Muscle layer of duodenum (tissue), 2 donors: ENCODE data around the gene SH3BP4.

Experiments used
- H3K27ac ChIP-seq: one replicate; pipeline ENCODE4 v1.7.0; 2013; ENCODE audit warnings: mild to moderate bottlenecking, low read length
- H3K27me3 ChIP-seq: one replicate; pipeline ENCODE4 v1.7.0; 2013; ENCODE audit warnings: low read depth, mild to moderate bottlenecking, control low read depth, low read length
- H3K36me3 ChIP-seq, 2 donors: one replicate each; pipeline ENCODE4 v1.7.0; 2013; ENCODE audit warnings: low read length in 2 of 2, control low read depth in 1 of 2, mild to moderate bottlenecking in 1 of 2; ENCODE audit not compliant: insufficient read depth in 2 of 2, control insufficient read depth in 1 of 2
- H3K4me1 ChIP-seq, 2 donors: one replicate each; pipeline ENCODE4 v1.7.0; 2013; ENCODE audit warnings: low read length in 2 of 2, mild to moderate bottlenecking in 2 of 2, control low read depth in 1 of 2, moderate library complexity in 1 of 2; ENCODE audit not compliant: insufficient read depth in 2 of 2, control insufficient read depth in 1 of 2
- H3K4me3 ChIP-seq, 2 donors: one replicate each; pipeline ENCODE4 v1.7.0; 2013; ENCODE audit warnings: low read length in 2 of 2, low read depth in 1 of 2, mild to moderate bottlenecking in 1 of 2
- H3K9me3 ChIP-seq, 2 donors: one replicate each; pipeline ENCODE4 v1.7.0; 2013; ENCODE audit warnings: low read length in 2 of 2, control low read depth in 1 of 2, mild to moderate bottlenecking in 1 of 2; ENCODE audit not compliant: control insufficient read depth in 1 of 2
- donor health status: healthy.

SH3BP4 gene

DNA sequence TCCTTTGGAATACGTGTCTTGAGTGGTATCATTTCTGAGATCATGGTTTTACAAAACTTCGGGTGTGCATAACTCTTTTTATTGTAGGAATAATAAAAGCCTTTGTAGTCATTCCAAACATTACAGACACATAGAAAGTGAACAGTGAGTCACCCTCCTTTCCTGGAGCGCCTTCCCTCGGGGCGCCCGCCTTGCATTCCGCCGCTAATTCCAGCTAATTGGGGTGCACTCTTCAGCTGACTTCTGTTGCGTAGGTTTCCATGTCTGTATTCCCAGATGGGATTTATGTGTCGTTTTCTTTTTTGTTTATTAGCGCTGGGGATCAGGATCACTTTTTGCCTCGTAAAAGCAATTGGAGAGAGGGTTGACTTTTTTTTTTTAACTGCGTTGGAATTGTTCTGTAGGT lies 18.7 kb downstream of the SH3BP4 start:
- Histone ChIP-seq H3K4me1 (no peaks in the 10 kb centered on the region), H3K27me3 (no peaks in the 10 kb centered on the region), H3K36me3 (no peaks in the 10 kb centered on the region), H3K27ac (no peak overlapping the region), H3K9me3 (no peaks in the 10 kb centered on the region), H3K4me3 (no peak overlapping the region)

DNA sequence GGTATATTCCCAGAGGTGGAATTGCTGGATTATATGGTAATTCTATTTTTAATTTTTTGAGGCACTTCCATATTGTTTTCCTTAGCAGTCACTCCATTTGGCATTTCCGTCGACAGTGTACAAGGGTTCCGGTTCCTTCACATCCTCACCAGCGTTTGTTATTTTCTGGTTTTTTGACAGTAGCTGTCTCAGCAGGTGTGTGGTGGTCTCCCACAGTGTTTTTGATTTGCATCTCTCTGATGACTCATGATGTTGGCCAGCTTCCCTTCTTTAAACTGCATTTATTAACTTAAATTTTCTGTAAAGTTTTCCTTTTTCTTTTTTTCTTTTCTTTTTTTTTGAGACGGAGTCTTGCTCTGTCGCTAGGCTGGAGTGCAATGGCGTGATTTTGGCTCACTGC lies 19.7 kb downstream of the SH3BP4 start:
- H3K27me3 ChIP-seq: no peaks in the 10 kb centered on the region
- H3K9me3 ChIP-seq: no peaks in the 10 kb centered on the region
- no peak overlapping the region for H3K27ac ChIP-seq
- no peaks in the 10 kb centered on the region for H3K4me1 ChIP-seq
- no peaks in the 10 kb centered on the region for H3K36me3 ChIP-seq
- no peak overlapping the region for H3K4me3 ChIP-seq

DNA sequence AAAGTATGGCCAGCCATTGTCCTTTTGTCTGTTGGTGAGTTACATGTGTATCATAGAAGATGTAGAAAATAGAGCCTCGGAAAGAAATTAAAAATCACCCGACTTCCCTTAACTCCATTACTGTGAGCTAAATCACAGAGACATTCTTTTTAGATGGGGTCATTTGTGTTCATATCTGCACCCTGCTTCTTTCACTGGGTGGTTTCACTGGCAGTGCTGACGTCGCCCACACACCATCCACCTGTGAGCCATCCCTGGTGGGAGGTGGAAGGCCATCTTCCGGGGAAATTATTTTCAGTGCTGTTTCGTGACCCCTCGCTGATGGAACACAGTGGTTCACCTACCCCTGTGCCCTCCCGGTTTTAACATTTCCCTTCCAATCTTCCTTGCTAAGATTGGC lies 21.2 kb downstream of the SH3BP4 start:
- no peaks in the 10 kb centered on the region for H3K9me3 ChIP-seq
- no peaks in the 10 kb centered on the region for H3K4me1 ChIP-seq
- H3K27me3 ChIP-seq: no peaks in the 10 kb centered on the region
- no peaks in the 10 kb centered on the region for H3K36me3 ChIP-seq
- H3K4me3 ChIP-seq: no peak overlapping the region
- H3K27ac ChIP-seq: no peak overlapping the region

DNA sequence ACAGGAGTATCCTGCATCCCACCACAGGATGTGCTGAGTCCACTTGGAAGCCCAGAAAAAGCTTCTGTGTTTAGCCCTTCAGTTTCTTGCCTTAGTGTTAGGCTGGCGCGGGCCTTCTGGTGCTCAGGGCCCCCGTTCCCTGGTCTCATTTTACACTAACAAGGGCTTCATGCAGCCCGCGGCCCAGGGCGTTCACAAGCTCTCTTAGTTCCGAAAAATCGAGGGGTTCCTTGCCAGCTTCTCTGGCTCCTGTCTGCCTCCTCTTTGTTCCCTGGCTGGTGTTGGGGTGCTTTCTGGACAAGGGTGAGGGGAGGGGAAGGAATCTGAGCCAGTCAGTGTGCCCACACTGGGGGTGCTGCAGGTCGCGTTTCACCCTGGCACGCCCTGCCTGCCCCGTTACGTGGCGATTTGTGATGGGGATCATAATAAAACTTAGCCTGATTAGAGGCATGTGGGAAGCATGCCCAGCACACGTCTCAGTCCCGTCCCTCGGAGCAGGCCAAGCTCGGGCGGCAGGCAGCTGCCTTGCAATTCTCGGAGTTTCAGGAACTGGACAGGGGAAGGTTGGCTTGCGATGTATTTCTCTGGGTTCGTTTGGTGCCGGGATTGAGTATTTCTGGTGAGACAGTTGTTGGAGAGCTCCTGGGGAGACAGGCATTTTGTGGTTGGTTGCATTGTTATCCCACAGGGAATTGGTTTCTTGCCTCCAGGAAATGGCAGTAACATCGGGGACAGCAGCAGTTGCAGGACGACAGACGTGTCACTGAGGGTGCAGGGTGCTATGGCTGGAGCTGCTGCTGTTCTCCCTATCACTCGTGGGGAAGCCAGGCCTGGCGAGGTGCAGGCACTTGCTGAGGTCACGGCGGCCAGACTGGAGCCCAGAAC lies 22.9 kb downstream of the SH3BP4 start:
- peaks cover 0 to 9% of the 10 kb centered on the region in 2 donors for H3K4me1 ChIP-seq
- H3K36me3 ChIP-seq: no peaks in the 10 kb centered on the region
- no peak overlapping the region for H3K27ac ChIP-seq
- no peak overlapping the region for H3K4me3 ChIP-seq
- no peaks in the 10 kb centered on the region for H3K27me3 ChIP-seq
- no peaks in the 10 kb centered on the region for H3K9me3 ChIP-seq

DNA sequence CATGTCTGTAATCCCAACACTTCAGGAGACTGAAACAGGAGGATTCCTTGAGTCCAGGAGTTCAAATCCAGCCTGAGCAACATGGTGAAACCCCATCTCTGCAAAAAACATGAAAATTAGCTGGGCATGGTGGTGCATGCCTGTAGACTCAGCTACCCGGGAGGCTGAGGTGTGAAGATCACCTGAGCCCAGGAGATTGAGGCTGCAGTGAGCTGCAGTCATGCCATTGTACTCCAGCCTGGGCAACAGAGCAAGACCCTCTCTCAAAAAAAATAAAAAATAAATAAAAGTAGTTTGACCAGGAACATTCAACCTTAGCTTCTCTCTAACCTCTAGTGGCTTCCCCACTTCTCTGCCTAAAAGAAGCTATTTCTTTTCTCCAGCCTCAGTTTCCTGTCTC lies 23.8 kb downstream of the SH3BP4 start:
- Histone ChIP-seq H3K27me3 (no peaks in the 10 kb centered on the region), H3K36me3 (no peaks in the 10 kb centered on the region), H3K27ac (no peak overlapping the region), H3K4me1 (peaks cover 3 to 14% of the 10 kb centered on the region in 2 donors), H3K9me3 (no peaks in the 10 kb centered on the region), H3K4me3 (no peak overlapping the region)

DNA sequence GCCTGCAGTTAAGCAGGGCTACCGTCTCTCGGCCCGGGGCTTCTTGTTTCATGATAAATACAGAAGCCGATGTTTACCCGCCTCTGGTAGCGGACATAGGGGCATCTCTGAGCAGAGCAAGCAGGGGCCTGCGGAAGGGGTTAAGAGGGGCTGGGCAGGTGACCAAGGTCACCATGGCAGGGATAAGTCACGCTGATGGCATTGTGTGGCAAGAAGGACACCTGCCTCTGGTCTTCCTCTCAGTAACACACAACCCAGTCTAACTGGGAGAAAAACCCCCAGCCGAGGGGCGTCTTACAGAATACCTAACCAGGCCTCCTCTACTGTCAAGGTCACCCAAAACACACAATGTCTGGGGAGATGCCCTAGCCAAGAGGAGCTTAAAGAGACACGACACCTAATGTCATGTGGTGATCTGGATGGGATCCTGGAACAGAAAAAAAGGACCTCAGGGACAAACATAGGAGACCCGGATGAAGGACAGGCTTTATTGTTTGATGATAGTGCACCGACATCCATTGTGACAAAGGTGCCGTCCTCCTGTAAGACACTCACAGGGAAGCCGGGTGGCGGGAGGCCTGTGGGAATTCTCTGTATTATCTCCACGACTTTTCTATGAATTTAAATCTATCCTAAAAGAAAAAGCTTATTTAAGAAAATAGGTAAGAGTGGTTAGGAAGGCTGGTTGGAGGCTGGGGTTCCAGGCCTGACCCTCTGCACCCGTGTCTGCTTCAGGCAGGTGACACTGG lies 24.8 kb downstream of the SH3BP4 start:
- Histone ChIP-seq H3K27ac (no peak overlapping the region), H3K36me3 (no peaks in the 10 kb centered on the region), H3K4me1 (peaks cover 6 to 18% of the 10 kb centered on the region in 2 donors), H3K9me3 (no peaks in the 10 kb centered on the region), H3K27me3 (no peaks in the 10 kb centered on the region), H3K4me3 (no peak overlapping the region)

DNA sequence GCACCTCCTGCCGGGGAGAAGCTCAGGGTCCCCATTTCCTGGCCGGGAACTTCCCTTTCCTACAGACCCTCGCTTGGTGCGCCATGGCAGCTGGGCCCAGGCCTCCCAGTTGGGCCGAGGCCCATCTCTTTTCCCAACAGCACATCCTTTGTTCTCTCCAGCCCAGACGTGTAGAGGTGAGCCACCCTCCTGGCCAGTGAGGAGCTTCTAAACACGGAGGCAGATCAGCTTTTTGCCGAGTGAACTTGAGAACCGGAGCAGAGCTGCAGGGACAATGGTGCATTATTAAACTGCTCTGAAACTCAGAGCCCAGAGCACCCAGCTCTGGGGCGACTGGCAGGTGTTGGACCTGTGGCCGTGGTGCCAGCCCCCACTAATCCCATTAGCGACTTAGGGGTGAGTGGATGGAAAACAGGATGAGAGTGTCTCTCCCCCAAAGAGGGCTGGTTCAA lies 25.4 kb downstream of the SH3BP4 start:
- peaks cover 6 to 18% of the 10 kb centered on the region in 2 donors for H3K4me1 ChIP-seq
- H3K36me3 ChIP-seq: no peaks in the 10 kb centered on the region
- no peak overlapping the region for H3K4me3 ChIP-seq
- no peaks in the 10 kb centered on the region for H3K27me3 ChIP-seq
- no peak overlapping the region for H3K27ac ChIP-seq
- H3K9me3 ChIP-seq: no peaks in the 10 kb centered on the region

DNA sequence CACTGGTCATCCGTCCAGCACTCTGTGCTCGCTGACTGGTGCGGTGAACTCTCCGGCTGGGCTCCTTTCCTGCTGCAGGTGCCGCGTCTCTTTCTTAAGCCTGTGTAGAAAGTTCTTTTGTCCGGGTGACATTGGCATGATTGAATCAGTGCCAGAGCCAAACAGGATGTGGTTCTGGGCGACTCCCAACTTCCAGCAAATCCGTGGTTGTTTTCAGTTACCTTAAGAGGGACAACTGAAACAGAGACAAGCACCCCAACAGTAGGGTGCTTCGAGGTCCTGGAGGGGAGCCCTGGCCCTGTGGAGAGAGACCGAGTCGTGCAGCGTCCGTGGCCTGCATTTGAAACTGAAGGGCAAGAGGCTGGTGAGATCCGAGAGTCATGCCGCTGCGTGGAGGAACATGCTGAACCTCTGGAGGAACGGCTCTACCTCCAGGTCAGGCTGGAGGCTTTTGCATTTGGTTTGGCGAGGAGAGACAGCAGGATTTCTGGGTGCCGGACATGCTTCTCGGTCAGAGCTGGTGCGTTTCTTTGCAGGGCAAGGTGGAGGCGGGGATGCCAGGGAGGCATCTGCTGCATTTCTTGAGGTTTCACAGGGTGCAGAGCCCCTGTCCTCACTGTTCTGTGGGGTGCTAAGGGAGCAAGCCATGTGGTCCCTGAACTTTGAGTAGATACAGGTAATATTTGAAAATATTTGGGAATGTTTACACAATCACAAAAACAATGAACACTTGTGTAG lies 26.8 kb downstream of the SH3BP4 start:
- no peak overlapping the region for H3K4me3 ChIP-seq
- no peaks in the 10 kb centered on the region for H3K36me3 ChIP-seq
- no peaks in the 10 kb centered on the region for H3K27me3 ChIP-seq
- H3K4me1 ChIP-seq: peaks cover 6 to 18% of the 10 kb centered on the region in 2 donors
- H3K9me3 ChIP-seq: no peaks in the 10 kb centered on the region
- H3K27ac ChIP-seq: no peak overlapping the region

DNA sequence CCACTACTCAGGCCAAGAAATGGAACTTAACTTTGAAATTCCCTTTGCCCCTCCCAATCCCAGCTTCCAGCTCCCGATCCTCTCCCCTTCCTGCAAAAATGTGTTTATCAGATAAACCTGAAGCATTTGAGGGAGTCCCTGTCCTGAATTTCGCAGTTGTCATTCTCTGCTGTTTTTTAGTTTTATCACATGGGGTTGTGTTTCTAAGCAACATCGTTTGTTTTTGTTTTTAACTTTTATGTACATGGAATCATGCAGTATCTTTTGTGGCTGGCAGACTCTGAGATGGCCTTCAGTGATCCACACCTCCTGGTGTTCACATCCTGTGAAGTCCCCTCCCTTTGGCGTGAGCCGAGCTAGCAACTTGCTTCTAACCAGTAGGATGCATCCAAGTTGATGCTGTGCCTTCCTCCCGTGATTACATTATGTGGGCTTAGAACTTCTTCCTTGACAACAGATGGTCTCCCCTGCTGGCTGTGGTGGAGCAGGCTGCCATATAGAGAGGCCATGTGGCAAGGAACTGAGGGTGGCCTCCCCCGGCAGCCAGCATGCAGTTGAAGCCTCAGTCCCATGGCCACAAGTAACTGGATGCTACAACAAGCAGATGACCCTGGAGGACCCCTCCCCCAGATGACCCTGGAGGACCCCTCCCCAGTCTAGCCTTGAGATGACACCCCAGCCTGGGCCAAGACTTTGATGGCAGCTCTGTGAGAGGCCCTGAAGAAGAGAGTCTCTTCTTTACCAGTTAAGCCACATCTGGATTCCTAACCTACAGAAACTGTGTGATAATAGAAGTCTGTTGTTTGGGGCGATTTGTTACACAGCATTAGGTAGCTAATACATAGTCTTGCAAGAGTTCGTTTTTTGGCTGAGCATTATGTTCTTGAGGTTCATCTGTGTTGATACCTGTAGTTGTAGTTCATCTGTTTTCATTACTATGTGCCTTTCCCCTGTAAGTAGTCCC lies 27.7 kb downstream of the SH3BP4 start:
- Histone ChIP-seq H3K27me3 (no peaks in the 10 kb centered on the region), H3K4me1 (peaks cover 6 to 21% of the 10 kb centered on the region in 2 donors), H3K27ac (peak overlapping the region; percentile 50), H3K9me3 (no peaks in the 10 kb centered on the region), H3K4me3 (no peak overlapping the region), H3K36me3 (no peaks in the 10 kb centered on the region)

- Histone ChIP-seq H3K4me3 (peak overlapping the region in 1 of 2 donors; percentile 31), H3K27ac (peak overlapping the region; percentile 50), H3K9me3 (no peaks in the 10 kb centered on the region), H3K4me1 (peaks cover 6 to 21% of the 10 kb centered on the region in 2 donors), H3K27me3 (no peaks in the 10 kb centered on the region), H3K36me3 (no peaks in the 10 kb centered on the region)
Measured at GRCh38 chr2:234980451-234981187, 28.8 kb downstream of the SH3BP4 start.
